CD4-positive, alpha-beta T cell treated with Interleukin-15 for 4 hours (primary cell): Measurements from ENCODE around the gene SP4.
"Not testable (repeated sequence)": the region's sequence is repeated elsewhere in the genome, so short reads cannot be mapped to it uniquely, and the experiment has no call there.

Source experiments
- DNase-seq: peaks from one replicate; pipeline ENCODE4 v3.0.0-alpha.2; 2020; ENCODE audit warnings: low spot score

Gene SP4

DNA sequence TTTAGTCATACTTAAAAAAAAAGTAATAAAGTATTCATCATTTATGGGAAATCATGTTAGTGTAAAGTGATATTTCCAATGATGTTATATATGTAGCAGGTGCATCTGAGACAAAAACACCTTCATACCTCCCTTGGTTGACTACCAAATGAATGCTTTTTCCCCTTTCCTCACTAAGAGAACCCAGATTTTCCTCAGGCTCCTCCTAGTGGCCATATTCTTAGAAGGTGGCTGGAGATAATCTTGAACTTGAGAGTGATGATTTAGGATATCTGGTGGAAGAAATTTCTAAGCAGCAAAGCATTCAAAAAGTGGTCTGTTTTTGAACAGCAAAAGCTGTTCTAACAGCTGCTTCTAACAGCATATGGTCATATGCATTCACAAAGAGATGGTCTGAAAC lies 98.1 kb downstream of the SP4 start:
- peak; percentile 34 for DNase-seq

- no peak for DNase-seq
Measured at GRCh38 chr7:21526448-21526847, 98.6 kb downstream of the SP4 start.

DNA sequence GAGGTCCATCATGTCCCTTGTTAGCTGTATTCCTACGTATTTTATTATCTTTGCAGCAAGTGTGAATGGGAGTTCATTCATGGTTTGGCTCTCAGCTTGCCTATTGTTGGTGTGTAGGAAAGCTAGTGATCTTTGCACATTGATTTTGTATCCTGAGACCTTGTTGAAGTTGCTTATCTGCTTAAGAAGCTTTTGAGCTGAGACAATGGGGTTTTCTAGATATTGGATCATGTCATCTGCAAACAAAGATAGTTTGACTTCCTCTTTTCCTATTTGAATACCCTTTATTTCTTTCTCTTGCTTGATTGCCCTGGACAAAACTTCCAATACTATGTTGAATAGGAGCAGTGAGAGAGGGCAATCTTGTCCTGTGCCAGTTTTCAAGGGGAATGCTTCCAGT lies 104.6 kb downstream of the SP4 start:
- DNase-seq = not testable (repeated sequence)

GRCh38 chr7:21533646-21534045 lies 105.8 kb downstream of the SP4 start:
- not testable (repeated sequence) for DNase-seq

- not testable (repeated sequence) for DNase-seq
Measured at GRCh38 chr7:21536445-21537118, 108.7 kb downstream of the SP4 start.

GRCh38 chr7:21538936-21539495 lies 111.1 kb downstream of the SP4 start:
- DNase-seq = no peak

DNA sequence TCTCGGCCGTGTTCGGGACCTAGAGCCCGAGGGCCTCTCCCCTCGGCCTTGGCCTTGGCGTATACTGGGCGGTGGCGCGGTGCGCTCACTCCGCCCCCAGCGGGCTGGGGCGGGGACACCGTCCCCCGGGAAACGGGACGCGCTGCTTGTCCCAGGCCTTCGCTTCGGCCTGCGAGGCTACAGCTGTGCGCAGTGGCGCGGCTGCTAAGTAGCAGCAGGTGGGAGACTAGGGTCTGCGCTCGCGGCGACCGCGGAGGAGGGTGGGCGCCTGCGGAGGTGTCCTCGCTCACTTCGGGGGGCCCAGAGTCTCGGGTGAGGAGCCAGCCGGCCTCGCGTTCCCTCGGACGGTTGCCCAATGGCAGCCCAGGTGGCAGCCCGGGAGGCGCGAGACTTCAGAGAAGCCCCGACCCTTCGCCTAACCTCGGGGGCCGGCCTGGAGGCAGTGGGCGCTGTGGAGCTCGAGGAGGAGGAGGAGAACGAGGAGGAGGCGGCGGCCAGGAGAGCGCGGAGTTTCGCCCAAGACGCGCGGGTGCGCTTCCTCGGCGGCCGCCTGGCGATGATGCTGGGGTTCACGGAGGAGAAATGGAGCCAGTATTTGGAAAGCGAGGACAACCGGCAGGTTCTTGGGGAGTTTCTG lies 115.1 kb downstream of the SP4 start, which contains the start of gene DNAH11:
DNAH11 (plus strand) TSS at position 149 of the 637 bp plus-strand sequence; CDS start at position 356, 207 bp downstream.
- DNase-seq = no peak

GRCh38 chr7:21543528-21544302 lies 115.8 kb downstream of the SP4 start:
- no peak for DNase-seq

- no peak for DNase-seq
Measured at GRCh38 chr7:21544303-21544656, 116.4 kb downstream of the SP4 start.

DNA sequence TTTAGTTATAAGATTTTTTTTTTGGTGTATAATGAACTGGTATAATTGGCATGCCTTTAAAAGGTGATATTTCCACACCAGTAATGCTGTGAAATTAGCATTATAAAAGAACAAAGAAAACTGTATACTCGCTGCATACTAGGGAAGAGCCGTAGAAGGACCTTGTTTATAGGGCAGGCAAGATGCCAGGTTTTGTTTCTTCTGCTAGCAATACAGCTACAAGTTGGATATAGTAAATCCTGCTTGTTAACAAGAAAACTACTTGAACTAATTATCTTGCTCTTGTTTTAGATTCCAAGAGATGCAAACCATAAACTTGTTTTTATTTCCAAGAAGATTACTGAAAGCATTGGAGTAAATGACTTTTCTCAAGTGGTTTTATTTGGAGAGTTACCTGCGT lies 116.8 kb downstream of the SP4 start:
- no peak for DNase-seq

- DNase-seq = no peak
Measured at GRCh38 chr7:21547501-21547900, 119.6 kb downstream of the SP4 start.

- DNase-seq = no peak
Measured at GRCh38 chr7:21548491-21548890, 120.6 kb downstream of the SP4 start.

GRCh38 chr7:21550076-21550475 lies 122.2 kb downstream of the SP4 start:
- no peak for DNase-seq

GRCh38 chr7:21550821-21551531 lies 123.1 kb downstream of the SP4 start:
- no peak for DNase-seq

GRCh38 chr7:21562385-21562784 lies 134.5 kb downstream of the SP4 start:
- no peak for DNase-seq
